HEK293 (cell line): Measurements from ENCODE around the gene SIM2.
A peak's percentile ranks its signal among the peaks of the same experiment; 100 is the strongest.

Experiments
- AEBP2 ChIP-seq: fragments of 450-650 bp; formaldehyde crosslinking; IDR thresholded peaks from 2 replicates; pipeline ENCODE4 v1.5.1; 2016; ENCODE audit warnings: missing biosample characterization, missing genetic modification characterization, borderline replicate concordance
- CTCF ChIP-seq: fragments of 450-650 bp; formaldehyde crosslinking; IDR thresholded peaks from 2 replicates; pipeline ENCODE4 v1.5.1; 2016; ENCODE audit warnings: missing biosample characterization, missing genetic modification characterization
- EGR2 ChIP-seq: fragments of 450-650 bp; formaldehyde crosslinking; IDR thresholded peaks from 2 replicates; pipeline ENCODE4 v1.5.1; 2016; ENCODE audit warnings: low read depth, missing biosample characterization, missing genetic modification characterization
- HOXC10 ChIP-seq: sonication (generic); formaldehyde crosslinking; IDR thresholded peaks from 2 replicates; pipeline ENCODE4 v1.8.1; 2023; ENCODE audit warnings: mild to moderate bottlenecking, missing genetic modification reagents
- KLF7 ChIP-seq: fragments of 450-650 bp; formaldehyde crosslinking; IDR thresholded peaks from 2 replicates; pipeline ENCODE4 v1.5.1; 2016; ENCODE audit warnings: missing biosample characterization, missing genetic modification characterization, borderline replicate concordance
- KLF8 ChIP-seq: fragments of 450-650 bp; formaldehyde crosslinking; IDR thresholded peaks from 2 replicates; pipeline ENCODE4 v1.5.1; 2016; ENCODE audit warnings: missing biosample characterization, missing genetic modification characterization
- PATZ1 ChIP-seq: fragments of 450-650 bp; formaldehyde crosslinking; IDR thresholded peaks from 2 replicates; pipeline ENCODE4 v1.5.1; 2016; ENCODE audit warnings: missing biosample characterization, missing genetic modification characterization
- SCRT1 ChIP-seq: fragments of 450-650 bp; formaldehyde crosslinking; IDR thresholded peaks from 2 replicates; pipeline ENCODE4 v1.5.1; 2016; ENCODE audit warnings: missing biosample characterization, missing genetic modification characterization, borderline replicate concordance
- SP2 ChIP-seq: fragments of 450-650 bp; formaldehyde crosslinking; IDR thresholded peaks from 2 replicates; pipeline ENCODE4 v1.5.1; 2016; ENCODE audit warnings: missing biosample characterization, missing genetic modification characterization
- ZBTB10 ChIP-seq: fragments of 450-650 bp; formaldehyde crosslinking; IDR thresholded peaks from 2 replicates; pipeline ENCODE4 v1.5.1; 2016; ENCODE audit warnings: missing biosample characterization, missing genetic modification characterization
- ZBTB21 ChIP-seq: fragments of 450-650 bp; formaldehyde crosslinking; IDR thresholded peaks from 2 replicates; pipeline ENCODE4 v1.5.1; 2017; ENCODE audit warnings: missing biosample characterization, missing genetic modification characterization
- ZFHX2 ChIP-seq: fragments of 450-650 bp; formaldehyde crosslinking; conservative IDR thresholded peaks from 2 replicates; pipeline ENCODE4 v1.5.1; 2016; ENCODE audit warnings: missing biosample characterization, missing genetic modification characterization
- ZFP69B ChIP-seq: fragments of 450-650 bp; formaldehyde crosslinking; IDR thresholded peaks from 2 replicates; pipeline ENCODE4 v1.5.1; 2016; ENCODE audit warnings: missing biosample characterization, missing genetic modification characterization
- ZNF114 ChIP-seq: fragments of 450-650 bp; formaldehyde crosslinking; IDR thresholded peaks from 2 replicates; pipeline ENCODE4 v1.5.0; 2017; ENCODE audit warnings: missing biosample characterization, missing genetic modification characterization
- ZNF174 ChIP-seq: fragments of 450-650 bp; formaldehyde crosslinking; IDR thresholded peaks from 2 replicates; pipeline ENCODE4 v1.5.0; 2017; ENCODE audit warnings: missing biosample characterization, mild to moderate bottlenecking, missing genetic modification characterization
- ZNF341 ChIP-seq: fragments of 450-650 bp; formaldehyde crosslinking; IDR thresholded peaks from 2 replicates; pipeline ENCODE4; 2016; ENCODE audit warnings: low read depth, missing biosample characterization, missing genetic modification characterization
- ZNF398 ChIP-seq: fragments of 450-650 bp; formaldehyde crosslinking; IDR thresholded peaks from 2 replicates; pipeline ENCODE4 v1.5.1; 2017; ENCODE audit warnings: missing biosample characterization, missing genetic modification characterization
- ZNF416 ChIP-seq: fragments of 450-650 bp; formaldehyde crosslinking; IDR thresholded peaks from 2 replicates; pipeline ENCODE4 v1.5.1; 2016; ENCODE audit warnings: missing biosample characterization, missing genetic modification characterization
- ZNF426 ChIP-seq: fragments of 450-650 bp; formaldehyde crosslinking; IDR thresholded peaks from 2 replicates; pipeline ENCODE4 v1.5.1; 2017; ENCODE audit warnings: missing biosample characterization, missing genetic modification characterization, mild to moderate bottlenecking, inconsistent platforms, moderate library complexity
- ZNF488 ChIP-seq: fragments of 450-650 bp; formaldehyde crosslinking; IDR thresholded peaks from 2 replicates; pipeline ENCODE4 v1.5.1; 2016; ENCODE audit warnings: missing biosample characterization, missing genetic modification characterization
- ZNF555 ChIP-seq: fragments of 450-650 bp; formaldehyde crosslinking; conservative IDR thresholded peaks from 2 replicates; pipeline ENCODE4 v1.5.1; 2017; ENCODE audit warnings: missing biosample characterization, mild to moderate bottlenecking, missing genetic modification characterization, inconsistent platforms
- ZNF558 ChIP-seq: fragments of 450-650 bp; formaldehyde crosslinking; IDR thresholded peaks from 2 replicates; pipeline ENCODE4 v1.5.1; 2016; ENCODE audit warnings: missing biosample characterization, missing genetic modification characterization
- ZNF624 ChIP-seq: fragments of 450-650 bp; formaldehyde crosslinking; IDR thresholded peaks from 2 replicates; pipeline ENCODE4 v1.5.1; 2017; ENCODE audit warnings: missing biosample characterization, missing genetic modification characterization
- ZNF707 ChIP-seq: fragments of 450-650 bp; formaldehyde crosslinking; IDR thresholded peaks from 2 replicates; pipeline ENCODE4 v1.5.1; 2016; ENCODE audit warnings: missing biosample characterization, missing genetic modification characterization
- ZNF768 ChIP-seq: fragments of 450-650 bp; formaldehyde crosslinking; IDR thresholded peaks from 2 replicates; pipeline ENCODE4 v1.5.1; 2018; ENCODE audit warnings: missing biosample characterization, mild to moderate bottlenecking, missing genetic modification characterization
- ZNF837 ChIP-seq: fragments of 450-650 bp; formaldehyde crosslinking; IDR thresholded peaks from 2 replicates; pipeline ENCODE4 v1.5.1; 2016; ENCODE audit warnings: missing biosample characterization, missing genetic modification characterization
- ZSCAN18 ChIP-seq: fragments of 450-650 bp; formaldehyde crosslinking; IDR thresholded peaks from 2 replicates; pipeline ENCODE4 v1.5.1; 2016; ENCODE audit warnings: missing biosample characterization, missing genetic modification characterization

Gene SIM2

GRCh38 chr21:36692835-36693488, 6.0 kb upstream of the SIM2 start (continued):
- peak; percentile 25; the same call in 1 of the 2 replicates for TF ChIP-seq ZNF398 (tag by site-specific recombination)
- no peak for TF ChIP-seq ZNF174 (tag by site-specific recombination)
- TF ChIP-seq ZBTB10 (tag by site-specific recombination): peak; percentile 43; the same call in 1 of the 2 replicates
- no peak for TF ChIP-seq KLF7 (tag by site-specific recombination)
- peak; percentile 69 for TF ChIP-seq ZFHX2 (tag by site-specific recombination)
- no peak for TF ChIP-seq ZNF558 (tag by site-specific recombination)
- TF ChIP-seq ZNF707 (tag by site-specific recombination): no peak
- TF ChIP-seq ZNF426 (tag by site-specific recombination): no peak
- no peak for TF ChIP-seq ZBTB21
- no peak for TF ChIP-seq ZFP69B (tag by site-specific recombination)
- TF ChIP-seq ZNF768 (tag by site-specific recombination): no peak
- TF ChIP-seq ZNF624: no peak
- no peak for TF ChIP-seq HOXC10 (CRISPR knock-in tag)
- no peak for TF ChIP-seq ZSCAN18 (tag by site-specific recombination)
- TF ChIP-seq CTCF (tag by site-specific recombination): peak; percentile 42
- peak; percentile 57 for TF ChIP-seq EGR2 (tag by site-specific recombination)
- no peak for TF ChIP-seq AEBP2 (tag by site-specific recombination)
- no peak for TF ChIP-seq ZNF114 (tag by site-specific recombination)
- 0 out of 2 replicates have a peak, but pooled peaks have one; percentile 48 for TF ChIP-seq PATZ1 (tag by site-specific recombination)
- no peak for TF ChIP-seq ZNF837 (tag by site-specific recombination)
- no peak for TF ChIP-seq ZNF488 (tag by site-specific recombination)
- TF ChIP-seq ZNF555 (tag by site-specific recombination): no peak
- TF ChIP-seq KLF8: peak; percentile 31; the same call in 1 of the 2 replicates
- TF ChIP-seq ZNF341 (tag by site-specific recombination): 0 out of 2 replicates have a peak, but pooled peaks have one; percentile 29
- TF ChIP-seq SCRT1 (tag by site-specific recombination): no peak
- no peak for TF ChIP-seq ZNF416 (tag by site-specific recombination)
- TF ChIP-seq SP2 (tag by site-specific recombination): peak; percentile 26
